Activated T-cell treated with anti-CD3 and anti-CD28 coated beads, Interleukin-2, amount 50 U/mL, for 72 hours (primary cell): ENCODE measurements around the gene TEAD2. TPM values are rescaled to one million over a fixed set of nuclear protein-coding genes. Genes with fewer than 3 reads are reported as not detected.
A peak's percentile ranks its signal among the peaks of the same experiment; 100 is the strongest.

Experiments
- ATAC-seq, 2 donors: fragments of 150-1000 bp; cut with Tn5 transposase; replicated peaks in 1 of 2; 2 replicates each; pipeline ENCODE4 v1.10.0; 2021; ENCODE audit warnings: moderate library complexity in 2 of 2, mild to moderate bottlenecking in 1 of 2
- DNase-seq, 2 donors: peaks; one replicate each; pipeline ENCODE4 v3.0.0; 2021 to 2022; ENCODE audit warnings: mixed read lengths in 1 of 2
- H3K27ac Mint-ChIP-seq: one replicate; pipeline ENCODE4 v1.8.0; 2022; ENCODE audit warnings: mild to moderate bottlenecking, moderate library complexity, mixed read lengths
- H3K27me3 Mint-ChIP-seq: one replicate; pipeline ENCODE4 v1.8.0; 2022; ENCODE audit warnings: low read depth, mixed read lengths
- H3K36me3 Mint-ChIP-seq, 2 donors: one replicate each; pipeline ENCODE4 v1.8.0; 2022; ENCODE audit warnings: mixed read lengths in 2 of 2, mild to moderate bottlenecking in 1 of 2; ENCODE audit not compliant: insufficient read depth in 2 of 2
- H3K4me1 Mint-ChIP-seq: one replicate; pipeline ENCODE4 v1.8.0; 2022; ENCODE audit warnings: low read depth, mixed read lengths
- H3K4me3 Mint-ChIP-seq, 2 donors: one replicate each; pipeline ENCODE4 v1.8.0; 2022; ENCODE audit warnings: mild to moderate bottlenecking in 2 of 2, mixed read lengths in 2 of 2, moderate library complexity in 2 of 2
- H3K9me3 Mint-ChIP-seq, 2 donors: one replicate each; pipeline ENCODE4 v1.8.0; 2022; ENCODE audit warnings: mixed read lengths in 2 of 2
- total RNA-seq, 2 donors: library from RNA; stranded (reverse); gene quantifications; one replicate each; pipeline ENCODE4 v1.2.3, GENCODE V29; 2022

The TEAD2 gene
- total RNA-seq, 2 donors from 2014 or later, result not detected

GRCh38 chr19:49349567-49349966 lies 12.6 kb downstream of the TEAD2 start:
- no peak for DNase-seq
- Mint-ChIP-seq H3K36me3 (no peaks in the 10 kb centered on the region), H3K4me3 (no peak overlapping the region), H3K4me1 (no peaks in the 10 kb centered on the region), H3K9me3 (no peaks in the 10 kb centered on the region), H3K27ac (no peak overlapping the region), H3K27me3 (peaks cover 8% of the 10 kb centered on the region)
- no peak for ATAC-seq

- Mint-ChIP-seq H3K27me3 (peaks cover 6% of the 10 kb centered on the region), H3K4me3 (no peak overlapping the region), H3K4me1 (no peaks in the 10 kb centered on the region), H3K27ac (no peak overlapping the region), H3K36me3 (no peaks in the 10 kb centered on the region), H3K9me3 (no peaks in the 10 kb centered on the region)
- ATAC-seq (no peak), DNase-seq (no peak)
Observed at GRCh38 chr19:49348305-49349189, 13.7 kb downstream of the TEAD2 start.

GRCh38 chr19:49347835-49348234 lies 14.4 kb downstream of the TEAD2 start:
- Mint-ChIP-seq H3K4me3 (no peak overlapping the region), H3K4me1 (no peaks in the 10 kb centered on the region), H3K36me3 (no peaks in the 10 kb centered on the region), H3K9me3 (no peaks in the 10 kb centered on the region), H3K27ac (no peak overlapping the region), H3K27me3 (no peaks in the 10 kb centered on the region)
- DNase-seq (no peak), ATAC-seq (peak; percentile 56 to 60)

- DNase-seq (no peak), ATAC-seq (peak in 1 of 2 donors; percentile 9)
- Mint-ChIP-seq H3K27me3 (no peaks in the 10 kb centered on the region), H3K36me3 (no peaks in the 10 kb centered on the region), H3K4me1 (no peaks in the 10 kb centered on the region), H3K4me3 (no peak overlapping the region), H3K27ac (no peak overlapping the region), H3K9me3 (no peaks in the 10 kb centered on the region)
Observed at GRCh38 chr19:49347191-49347590, 15.0 kb downstream of the TEAD2 start.

- no peaks in the 10 kb centered on the region for H3K9me3 Mint-ChIP-seq
- DNase-seq, result no peak
- no peaks in the 10 kb centered on the region for H3K27me3 Mint-ChIP-seq
- peaks cover 7% of the 10 kb centered on the region for H3K4me1 Mint-ChIP-seq
- no peak overlapping the region for H3K4me3 Mint-ChIP-seq
- H3K36me3 Mint-ChIP-seq, result peaks cover 3 to 4% of the 10 kb centered on the region in 2 donors
- no peak overlapping the region for H3K27ac Mint-ChIP-seq
- peak in 1 of 2 donors; percentile 34 for ATAC-seq
Observed at GRCh38 chr19:49344505-49345423, 17.5 kb downstream of the TEAD2 start.

- Mint-ChIP-seq H3K4me1 (peaks cover 12% of the 10 kb centered on the region), H3K27me3 (no peaks in the 10 kb centered on the region), H3K27ac (no peak overlapping the region), H3K36me3 (peaks cover 9% of the 10 kb centered on the region in 2 donors), H3K4me3 (no peak overlapping the region), H3K9me3 (no peaks in the 10 kb centered on the region)
- ATAC-seq (no peak), DNase-seq (no peak)
Observed at GRCh38 chr19:49343123-49343522, 19.1 kb downstream of the TEAD2 start.

- Mint-ChIP-seq H3K36me3 (peaks cover 12 to 13% of the 10 kb centered on the region in 2 donors), H3K27ac (no peak overlapping the region), H3K9me3 (no peaks in the 10 kb centered on the region), H3K27me3 (no peaks in the 10 kb centered on the region), H3K4me3 (no peak overlapping the region), H3K4me1 (peaks cover 21% of the 10 kb centered on the region)
- ATAC-seq, result no peak
- no peak for DNase-seq
Observed at GRCh38 chr19:49342291-49342721, 19.9 kb downstream of the TEAD2 start.

- DNase-seq, result no peak
- H3K27me3 Mint-ChIP-seq, result no peaks in the 10 kb centered on the region
- no peaks in the 10 kb centered on the region for H3K9me3 Mint-ChIP-seq
- H3K4me1 Mint-ChIP-seq, result peaks cover 33% of the 10 kb centered on the region
- H3K4me3 Mint-ChIP-seq, result no peak overlapping the region
- no peak overlapping the region for H3K27ac Mint-ChIP-seq
- peaks cover 12 to 15% of the 10 kb centered on the region in 2 donors for H3K36me3 Mint-ChIP-seq
- ATAC-seq, result no peak
Observed at GRCh38 chr19:49340865-49341718, 21.1 kb downstream of the TEAD2 start.

GRCh38 chr19:49340069-49340864 lies 21.9 kb downstream of the TEAD2 start:
- H3K4me1 Mint-ChIP-seq, result peaks cover 39% of the 10 kb centered on the region

GRCh38 chr19:49339301-49340068 lies 22.7 kb downstream of the TEAD2 start:
- no peak for ATAC-seq
- peaks cover 45% of the 10 kb centered on the region for H3K4me1 Mint-ChIP-seq
- no peak for DNase-seq
- no peaks in the 10 kb centered on the region for H3K9me3 Mint-ChIP-seq
- peaks cover 15 to 19% of the 10 kb centered on the region in 2 donors for H3K36me3 Mint-ChIP-seq
- H3K27ac Mint-ChIP-seq, result no peak overlapping the region
- H3K27me3 Mint-ChIP-seq, result no peaks in the 10 kb centered on the region
- no peak overlapping the region for H3K4me3 Mint-ChIP-seq

More at GRCh38 chr19:49340069-49340864, 21.9 kb downstream of the TEAD2 start:
- H3K27ac Mint-ChIP-seq, result peak overlapping the region; percentile 3
- no peaks in the 10 kb centered on the region for H3K9me3 Mint-ChIP-seq
- H3K4me3 Mint-ChIP-seq, result no peak overlapping the region
- ATAC-seq, result no peak
- no peaks in the 10 kb centered on the region for H3K27me3 Mint-ChIP-seq
- DNase-seq, result no peak
- H3K36me3 Mint-ChIP-seq, result peaks cover 15 to 18% of the 10 kb centered on the region in 2 donors

GRCh38 chr19:49338691-49339300 lies 23.4 kb downstream of the TEAD2 start:
- peak overlapping the region; percentile 68 for H3K27ac Mint-ChIP-seq
- ATAC-seq (no peak), DNase-seq (no peak)
- no peaks in the 10 kb centered on the region for H3K9me3 Mint-ChIP-seq
- no peaks in the 10 kb centered on the region for H3K27me3 Mint-ChIP-seq
- no peak overlapping the region for H3K4me3 Mint-ChIP-seq
- peaks cover 15 to 19% of the 10 kb centered on the region in 2 donors for H3K36me3 Mint-ChIP-seq
- H3K4me1 Mint-ChIP-seq, result peaks cover 52% of the 10 kb centered on the region
